Stimulated activated CD4-positive, alpha-beta T cell treated with anti-CD3 and anti-CD28 coated beads, Interleukin-1b, Interleukin-23, amount 100 ng/mL, for 4 hours (primary cell): ENCODE measurements around the gene CREBBP.

Source experiments
- DNase-seq, 2 donors: peaks; one replicate each; pipeline ENCODE4 v3.0.0-alpha.2; 2020; ENCODE audit warnings: low read depth in 2 of 2

CREBBP gene

DNA sequence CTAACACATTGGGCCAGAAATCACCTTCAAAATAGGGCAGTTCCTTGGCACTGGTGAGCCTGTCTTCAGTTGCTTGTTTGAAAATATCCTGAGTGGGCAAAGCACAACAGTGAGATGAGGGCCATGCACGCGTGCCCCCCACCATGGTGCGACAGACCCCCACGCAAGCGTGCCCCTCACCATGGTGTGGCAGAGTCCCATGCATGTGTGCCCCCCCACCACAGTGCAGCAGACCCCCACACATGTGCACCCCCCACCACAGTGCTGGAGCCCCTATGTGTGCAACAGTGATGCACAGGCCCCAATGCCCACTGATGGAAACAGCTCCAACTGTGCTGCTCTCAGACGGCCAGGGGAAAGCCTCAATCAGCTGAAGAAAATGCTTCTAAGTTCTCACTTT lies 144.4 kb downstream of the CREBBP start:
- no peak for DNase-seq

DNA sequence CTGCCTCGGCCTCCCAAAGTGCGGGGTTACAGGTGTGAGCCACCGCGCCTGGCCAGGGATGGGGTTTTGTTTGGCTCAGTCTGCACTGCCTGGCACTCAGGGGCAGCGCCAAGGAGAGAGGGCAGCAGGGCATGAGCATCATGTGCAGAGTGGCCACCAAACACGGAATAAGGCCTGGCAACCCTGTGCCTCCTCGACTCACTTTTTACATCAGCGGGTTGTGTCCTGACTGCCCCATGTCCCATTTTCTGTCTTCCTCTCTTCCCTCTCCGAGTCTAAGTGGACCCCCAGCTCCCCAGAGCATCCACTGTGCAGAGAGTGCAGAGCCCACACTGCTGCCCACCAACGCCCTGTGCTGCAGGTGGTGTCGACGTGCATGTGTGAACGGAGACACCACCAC lies 145.0 kb downstream of the CREBBP start:
- DNase-seq: no peak

DNA sequence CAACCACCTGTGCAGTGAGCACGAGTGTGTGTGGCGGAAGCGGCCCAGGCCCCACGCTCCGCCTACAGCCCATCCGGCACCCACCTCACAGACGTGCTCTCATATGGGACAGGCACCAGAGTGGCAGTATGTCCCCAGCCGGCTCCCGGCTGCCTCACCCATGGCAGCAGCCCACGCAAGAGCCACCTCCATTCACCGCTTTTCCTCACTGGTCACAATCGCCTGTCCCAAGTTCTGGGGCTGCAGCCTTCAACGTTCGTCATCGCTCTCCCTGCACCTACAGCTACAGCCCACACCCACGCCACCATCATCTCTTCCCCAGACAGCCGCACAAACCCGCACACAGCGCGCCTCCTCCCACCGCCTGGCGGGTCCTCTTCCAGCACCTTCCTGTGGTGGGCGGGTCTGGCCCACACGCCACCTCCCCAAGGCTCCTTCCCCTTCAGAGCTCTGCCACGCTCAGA lies 145.7 kb downstream of the CREBBP start:
- no peak for DNase-seq

DNA sequence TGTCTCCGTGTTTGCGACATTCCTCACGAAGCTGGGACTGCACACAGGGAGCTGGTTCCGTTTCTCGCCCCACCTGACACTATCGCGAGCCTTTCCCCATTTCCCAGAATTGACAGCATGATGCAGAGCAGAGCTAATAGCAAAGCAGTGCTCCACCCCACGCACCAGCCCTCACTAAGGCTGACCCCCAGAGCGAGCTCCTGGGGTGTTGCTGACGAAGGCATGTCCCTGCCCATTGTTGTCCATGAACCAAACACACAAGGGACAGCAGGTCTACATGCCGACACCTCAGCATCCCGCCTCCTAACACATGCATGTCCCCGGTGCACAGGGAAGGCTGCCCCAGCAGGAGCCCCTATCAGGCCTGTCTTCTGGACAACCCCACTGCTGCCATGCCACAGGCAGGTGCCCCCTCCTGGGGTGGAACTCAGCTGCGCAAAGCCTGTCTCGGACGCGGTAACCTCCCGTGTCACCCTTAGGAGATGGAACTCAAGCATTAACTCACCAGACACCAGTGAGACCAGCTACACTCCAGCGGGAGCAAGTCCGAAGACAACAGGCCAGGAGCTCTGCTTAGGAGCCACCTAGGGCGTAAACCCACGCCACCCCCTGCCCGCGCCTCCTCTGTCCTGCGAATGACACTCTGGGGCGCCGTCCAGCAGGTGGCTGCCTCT lies 146.3 kb downstream of the CREBBP start:
- DNase-seq: no peak

DNA sequence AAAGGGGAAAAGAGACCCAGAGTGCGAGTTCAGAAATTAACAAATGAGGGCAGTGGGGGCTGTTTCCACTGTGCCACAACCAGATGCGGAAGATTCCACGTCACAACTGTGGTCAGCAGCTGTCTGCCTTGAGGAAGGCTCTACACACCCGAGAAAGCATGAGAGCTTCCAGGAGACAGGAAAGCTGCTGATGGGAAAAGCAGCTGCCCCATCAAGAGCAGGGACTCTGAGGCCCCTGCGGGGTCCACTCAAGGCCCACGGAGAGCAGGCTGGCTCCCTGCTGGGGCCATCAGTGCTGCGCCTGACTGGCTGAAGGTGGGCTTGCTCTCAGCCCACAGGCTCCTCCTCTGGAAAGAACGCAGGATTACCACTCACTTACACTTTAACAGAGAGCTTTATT lies 148.3 kb downstream of the CREBBP start:
- no peak for DNase-seq

DNA sequence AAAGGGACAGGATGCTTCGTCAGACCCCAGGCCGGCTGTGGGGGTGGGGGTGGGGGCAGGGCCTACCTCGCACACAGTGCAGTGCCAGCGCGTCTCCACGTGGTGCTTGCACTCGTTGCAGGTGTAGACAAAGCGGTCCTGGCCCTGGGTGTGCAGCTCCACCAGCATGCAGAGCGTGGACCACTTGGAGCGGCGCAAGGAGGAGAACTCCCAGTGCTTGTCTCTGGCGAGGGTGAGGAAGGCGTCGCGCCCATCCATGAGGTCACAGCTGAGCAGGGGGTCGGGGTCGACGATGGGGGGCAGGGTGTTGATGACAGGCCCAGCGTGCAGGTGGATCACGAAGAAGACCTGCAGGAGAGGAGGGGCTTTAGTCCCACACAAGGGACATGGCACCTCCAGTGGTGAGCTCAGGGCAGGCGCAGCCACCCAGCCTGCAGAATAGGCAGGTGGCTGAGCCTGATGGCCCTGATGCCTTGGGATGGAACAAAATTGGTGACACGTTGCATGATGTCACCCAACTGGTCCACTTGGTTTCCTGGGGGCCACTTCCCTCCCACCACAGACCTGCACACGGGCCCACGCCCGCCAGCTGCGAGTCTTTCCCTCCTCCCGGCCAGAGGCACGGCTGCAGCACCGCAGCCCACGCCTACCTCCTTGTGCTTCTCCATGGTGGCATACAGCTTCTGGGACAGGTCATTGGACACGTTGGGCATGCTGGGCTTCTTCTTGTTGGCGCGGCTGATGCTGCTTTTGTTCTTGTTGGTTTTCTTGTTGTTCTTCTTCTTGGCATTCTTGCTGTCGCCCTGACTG lies 149.2 kb downstream of the CREBBP start:
- DNase-seq: no peak

DNA sequence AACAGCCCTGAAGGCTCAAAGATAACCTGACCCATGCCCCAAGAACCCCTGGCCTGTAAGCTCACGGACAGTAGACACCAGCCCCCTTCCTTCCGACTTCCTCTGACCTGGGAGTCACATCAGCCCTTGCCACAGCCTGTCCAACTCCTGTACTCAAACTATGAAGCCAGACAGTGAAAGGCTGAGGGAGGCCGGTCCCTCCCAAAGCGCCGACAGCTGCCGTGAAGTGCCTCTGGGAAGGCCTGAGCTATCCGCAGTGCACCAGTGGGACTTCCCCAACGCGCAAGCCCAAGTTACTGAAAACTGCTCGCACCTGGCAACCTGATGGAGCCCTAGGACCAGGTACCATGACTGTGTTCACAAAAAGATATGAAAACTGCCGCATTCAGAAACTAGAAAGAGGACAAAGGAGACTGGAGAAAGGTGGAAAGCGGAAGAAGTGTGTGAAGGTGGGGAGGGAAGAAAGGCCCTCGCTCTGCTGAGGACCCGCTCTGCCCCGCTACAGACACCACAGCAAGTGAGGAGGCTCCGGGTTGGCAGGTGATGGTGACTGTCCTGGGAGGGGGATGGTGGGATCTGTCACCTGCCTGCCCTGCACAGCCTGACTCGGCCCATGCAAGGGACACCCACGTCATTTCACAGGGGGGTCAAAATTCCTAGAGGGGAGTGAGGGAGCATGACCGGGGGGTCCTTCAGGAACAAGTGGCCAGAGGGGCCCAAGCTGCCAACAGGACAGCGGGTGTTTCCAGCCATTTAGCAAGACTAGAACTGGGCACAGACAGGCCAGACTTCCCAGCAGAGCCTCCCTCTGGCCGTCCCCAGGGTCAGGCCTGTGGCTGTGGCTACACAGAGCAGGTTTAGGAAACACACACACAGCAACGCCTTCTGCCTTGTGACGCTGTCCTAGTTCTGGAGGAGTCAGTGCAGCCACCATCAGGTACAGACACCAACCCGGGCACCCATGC lies 150.1 kb downstream of the CREBBP start:
- DNase-seq: no peak

DNA sequence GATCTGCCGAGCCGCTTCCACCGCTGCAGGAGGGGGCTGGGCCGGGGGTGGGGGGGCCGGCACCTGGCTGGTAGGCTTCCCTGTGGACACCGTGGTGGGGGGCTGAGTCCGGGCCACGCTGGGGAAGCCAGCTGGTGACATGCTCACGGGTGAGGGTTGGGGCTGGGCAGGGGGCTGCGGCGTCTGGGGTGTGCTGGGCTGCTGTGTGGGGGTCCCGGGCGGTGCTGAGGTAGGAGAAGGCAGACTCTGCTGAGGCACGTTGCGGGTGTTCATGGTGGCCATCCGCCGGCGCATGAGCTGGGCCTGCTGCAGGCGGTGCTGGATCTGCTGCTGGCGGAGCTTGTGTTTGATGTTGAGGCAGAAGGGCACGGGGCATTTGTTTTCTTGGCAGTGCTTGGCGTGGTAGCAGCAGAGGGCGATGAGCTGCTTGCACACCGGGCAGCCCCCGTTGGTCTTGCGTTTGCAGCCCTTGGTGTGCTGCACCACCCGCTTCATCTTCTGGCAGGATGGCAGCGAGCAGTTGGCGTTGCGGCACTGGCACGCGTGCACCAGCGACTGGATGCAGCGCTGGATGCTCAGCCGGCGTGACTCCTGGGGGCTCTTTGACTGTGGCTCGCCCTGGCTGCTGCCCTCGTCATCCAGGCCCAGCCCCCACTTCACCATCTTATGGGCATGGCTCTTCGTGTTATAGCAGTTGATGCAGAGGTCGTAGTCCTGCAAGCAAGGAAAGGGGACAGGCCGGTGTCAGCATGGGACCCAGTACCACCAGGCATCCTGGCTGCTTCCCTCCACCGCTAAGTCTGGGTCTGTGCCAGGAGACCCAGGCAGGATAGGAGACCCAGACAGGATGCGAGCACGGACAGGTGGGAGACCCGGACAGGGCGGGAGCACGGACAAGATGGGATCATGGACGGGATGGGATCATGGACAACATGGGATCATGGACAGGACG lies 151.1 kb downstream of the CREBBP start:
- DNase-seq: no peak

DNA sequence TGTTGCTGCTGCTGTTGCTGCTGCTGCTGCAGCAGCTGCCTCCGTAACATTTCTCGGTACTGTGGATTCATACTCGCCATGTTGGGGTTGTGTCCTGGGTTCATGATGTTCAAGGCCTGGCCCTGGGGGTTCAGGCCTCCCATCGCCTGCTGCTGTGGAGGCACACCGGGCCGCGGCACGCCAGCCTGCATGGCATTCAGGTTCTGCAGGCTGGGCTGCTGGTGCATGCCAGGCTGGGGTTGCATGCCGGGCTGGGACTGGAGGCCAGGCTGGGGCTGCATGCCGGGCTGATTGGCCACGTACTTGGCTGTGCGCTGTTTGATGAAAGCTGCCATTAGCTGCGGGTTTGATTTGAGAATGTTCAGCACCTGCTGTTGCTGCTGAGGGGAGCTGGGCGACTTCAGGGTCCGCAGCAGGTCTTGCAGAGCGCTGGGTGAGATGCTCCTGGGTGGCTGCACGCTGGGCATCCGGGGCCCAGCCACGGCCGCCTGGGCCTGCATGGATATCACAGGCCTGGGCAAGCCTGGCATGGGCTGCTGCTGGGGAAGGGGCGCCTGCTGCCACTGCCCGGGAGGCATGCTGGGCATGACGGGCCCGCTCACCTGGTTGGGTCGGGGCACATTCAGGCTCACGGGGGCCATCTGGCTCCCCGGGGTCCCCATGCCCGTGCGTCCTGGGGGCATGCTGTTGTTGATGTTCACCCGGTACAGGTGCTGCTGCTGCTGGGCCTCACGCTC lies 151.9 kb downstream of the CREBBP start:
- DNase-seq: no peak

DNA sequence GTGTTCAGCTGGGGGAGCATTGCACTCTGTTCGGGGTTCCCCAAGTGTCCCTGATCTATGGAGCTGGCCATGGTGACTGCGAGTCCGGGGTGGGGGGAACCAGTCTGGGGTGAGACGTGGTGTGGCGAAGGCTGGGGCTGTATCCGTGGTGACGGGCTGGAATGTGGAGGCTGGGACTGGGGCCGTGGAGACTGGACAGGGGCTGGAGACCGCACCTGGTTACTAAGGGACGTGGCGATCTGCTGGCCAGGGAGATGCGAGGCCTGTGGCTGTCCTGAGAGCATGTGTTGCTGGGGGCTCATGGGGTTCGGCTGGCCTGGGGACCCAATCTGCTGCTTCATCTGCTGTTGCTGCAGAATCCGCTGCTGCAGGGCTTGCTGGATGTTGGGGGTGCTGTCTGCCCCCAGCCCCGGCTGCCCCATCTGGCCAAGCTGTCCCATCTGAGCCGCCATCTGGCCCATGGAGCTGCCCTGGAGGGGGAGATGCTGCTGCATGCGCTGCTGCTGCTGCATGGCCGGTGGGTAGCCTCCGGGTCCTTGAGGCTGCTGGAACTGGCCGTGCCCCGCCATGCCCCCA lies 152.6 kb downstream of the CREBBP start:
- DNase-seq: no peak

DNA sequence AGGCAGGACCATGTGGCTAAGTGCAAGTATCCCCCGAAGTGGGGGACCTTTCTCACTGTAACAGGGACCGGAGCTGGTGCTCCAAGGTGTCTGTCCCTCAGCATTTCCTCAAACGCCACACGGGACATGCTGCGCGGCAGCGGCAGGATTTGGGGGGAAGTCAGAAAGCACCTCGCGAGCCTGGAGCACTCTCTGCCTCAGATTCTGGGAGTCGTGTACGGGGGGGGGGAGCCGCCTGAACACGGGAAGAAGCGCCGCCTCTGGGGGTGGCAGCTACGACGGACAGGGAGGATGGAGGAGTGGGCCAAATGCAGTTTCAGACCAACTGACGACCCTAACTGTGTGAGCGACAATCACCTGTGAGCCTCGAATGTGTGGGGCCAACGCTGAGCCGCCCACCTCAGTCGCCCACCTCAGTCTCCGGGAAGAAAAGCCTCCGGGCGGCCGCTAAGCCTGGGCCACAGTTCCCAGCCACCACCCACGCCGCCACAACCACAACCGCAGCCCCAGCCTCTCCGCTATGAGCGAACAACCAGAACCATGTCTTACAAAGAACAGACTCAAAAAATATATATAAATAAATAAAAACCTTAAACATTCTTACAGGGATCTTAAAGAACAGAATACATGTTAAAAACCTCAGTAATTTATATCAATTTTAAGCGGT lies 154.4 kb downstream of the CREBBP start:
- DNase-seq: no peak

DNA sequence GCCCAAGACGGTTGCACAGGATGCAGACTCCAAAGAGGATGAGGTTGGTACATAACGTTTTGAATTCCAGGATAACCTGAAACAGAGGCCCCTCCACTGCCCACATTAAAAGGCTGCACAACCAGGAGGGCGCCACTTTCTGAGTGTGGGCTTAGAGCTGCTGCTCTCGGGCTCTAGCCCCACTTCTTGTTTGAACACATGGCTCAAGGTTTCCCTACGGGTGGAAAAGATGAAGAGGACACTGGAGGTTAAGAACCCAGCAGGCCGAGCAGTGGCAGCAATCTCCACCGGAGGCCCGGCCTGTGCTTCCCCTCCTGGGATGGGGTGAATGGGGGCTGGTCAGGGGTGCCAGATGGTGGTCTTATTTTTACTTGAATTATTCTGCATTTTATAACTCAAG lies 155.2 kb downstream of the CREBBP start:
- no peak for DNase-seq

DNA sequence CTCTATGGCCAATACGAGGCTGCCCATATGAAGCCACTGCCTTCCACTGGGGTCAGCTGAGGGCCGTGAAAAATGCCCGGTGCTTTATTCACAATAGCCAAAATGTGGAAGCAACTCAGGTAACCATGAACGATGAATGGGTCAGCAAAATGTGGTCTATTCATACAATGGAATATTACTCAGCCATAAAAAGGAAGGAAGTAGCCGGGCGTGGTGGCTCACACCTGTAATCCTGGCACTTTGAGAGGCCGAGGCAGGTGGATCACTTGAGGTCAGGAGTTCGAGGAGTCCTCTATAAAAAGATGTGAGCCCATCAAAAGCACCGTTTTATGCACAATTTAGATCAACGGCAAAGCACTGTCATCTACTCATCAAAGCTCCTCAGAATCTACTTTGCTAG lies 158.0 kb downstream of the CREBBP start:
- no peak for DNase-seq

DNA sequence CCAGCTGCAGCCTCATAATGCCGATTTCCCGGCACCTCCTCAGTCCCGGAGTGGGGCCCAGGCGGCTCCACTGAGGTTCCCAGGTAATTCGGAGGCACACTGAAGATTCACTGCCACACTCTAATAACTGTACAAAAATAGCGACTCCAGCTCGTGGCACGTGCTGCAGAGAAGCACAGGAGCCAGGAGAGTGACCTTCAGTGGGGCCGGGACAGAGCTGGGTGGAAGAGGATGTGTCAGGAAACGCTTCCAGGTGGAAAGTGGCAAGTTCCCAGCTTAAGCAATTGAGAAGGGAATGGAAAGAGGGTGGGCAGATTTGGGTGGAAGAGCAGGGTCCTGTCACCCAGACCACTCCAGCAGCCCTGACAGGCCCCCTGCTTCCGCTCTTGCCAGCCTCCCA lies 160.1 kb downstream of the CREBBP start:
- no peak for DNase-seq

DNA sequence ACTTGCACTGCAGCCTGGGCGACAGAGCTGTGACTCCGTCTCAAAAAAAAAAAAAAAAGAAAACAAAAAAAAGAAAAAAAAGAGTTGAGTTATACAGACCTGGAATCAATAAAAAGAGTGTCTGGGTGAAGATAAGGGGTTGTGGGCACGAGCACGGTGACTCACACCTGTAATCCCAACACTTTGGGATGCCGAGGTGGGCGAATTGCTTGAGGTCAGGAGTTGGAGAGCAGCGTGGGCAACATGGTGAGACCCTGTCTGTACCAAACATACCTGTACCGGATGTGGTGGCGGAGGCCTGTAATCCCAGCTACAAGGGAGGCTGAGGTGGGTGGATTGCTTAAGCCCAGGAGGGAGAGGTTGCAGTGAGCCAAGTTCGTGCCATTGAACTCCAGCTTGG lies 161.9 kb downstream of the CREBBP start:
- no peak for DNase-seq

DNA sequence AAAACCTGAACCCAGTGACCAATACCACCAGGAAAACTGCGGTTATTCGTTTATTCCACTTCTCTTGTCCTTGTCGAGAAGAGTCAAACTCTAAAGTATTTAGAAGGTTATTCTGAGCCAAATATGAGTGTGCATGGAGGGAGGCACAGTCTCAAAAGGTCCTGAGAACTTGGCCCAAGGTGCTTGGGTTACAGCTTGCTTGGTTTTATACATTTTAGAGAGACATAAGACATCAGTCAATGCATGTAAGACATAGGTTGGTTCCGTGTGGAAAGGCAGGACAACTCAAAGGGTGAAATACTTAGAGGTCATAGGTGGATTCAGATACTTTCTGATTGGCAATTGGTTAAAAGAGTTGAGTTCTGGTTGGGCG lies 162.5 kb downstream of the CREBBP start:
- DNase-seq: no peak

DNA sequence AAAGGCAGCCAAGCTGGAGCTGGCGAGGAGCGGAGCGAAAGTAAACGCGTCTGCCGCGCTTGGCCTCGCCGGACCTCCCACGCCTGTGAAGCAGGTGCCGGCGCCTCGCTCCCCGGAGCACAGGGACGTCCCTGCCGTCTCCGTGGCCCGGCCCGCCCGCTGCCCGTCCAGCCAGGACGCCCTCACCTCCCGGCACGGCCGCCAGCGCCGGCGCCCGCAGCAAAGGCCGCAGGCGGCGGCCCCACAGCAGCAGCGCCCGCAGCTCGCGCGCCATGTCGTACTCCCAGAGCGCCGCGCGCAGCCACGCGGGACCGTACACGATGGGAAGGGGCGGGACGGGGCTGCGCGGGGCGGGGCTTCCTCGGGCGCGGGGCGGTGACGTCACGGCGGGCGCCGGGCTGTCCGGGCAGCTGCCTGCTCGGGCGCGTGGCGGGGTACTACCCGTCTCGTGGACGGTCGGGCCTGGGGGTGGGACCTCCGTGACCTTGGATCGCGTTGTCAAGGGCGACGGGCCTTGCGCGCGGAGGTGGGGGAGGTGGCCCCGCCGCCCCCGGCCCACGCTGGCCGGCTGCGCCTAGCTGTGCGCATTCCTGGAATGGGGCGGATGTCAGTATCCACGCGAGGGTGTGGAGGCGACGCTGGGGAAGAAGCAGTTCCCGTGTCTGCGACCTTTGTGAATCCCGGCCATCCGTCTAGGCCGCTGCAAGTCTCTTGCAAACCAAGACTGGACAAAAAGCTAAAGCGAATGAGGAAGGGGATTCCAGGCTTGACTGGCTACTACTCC lies 163.1 kb downstream of the CREBBP start, which contains the start of gene TRAP1:
TRAP1 (minus strand) TSS at position 290 of the 784 bp plus-strand sequence; CDS start at position 274, 16 bp downstream.
- peak; percentile 94 for DNase-seq

DNA sequence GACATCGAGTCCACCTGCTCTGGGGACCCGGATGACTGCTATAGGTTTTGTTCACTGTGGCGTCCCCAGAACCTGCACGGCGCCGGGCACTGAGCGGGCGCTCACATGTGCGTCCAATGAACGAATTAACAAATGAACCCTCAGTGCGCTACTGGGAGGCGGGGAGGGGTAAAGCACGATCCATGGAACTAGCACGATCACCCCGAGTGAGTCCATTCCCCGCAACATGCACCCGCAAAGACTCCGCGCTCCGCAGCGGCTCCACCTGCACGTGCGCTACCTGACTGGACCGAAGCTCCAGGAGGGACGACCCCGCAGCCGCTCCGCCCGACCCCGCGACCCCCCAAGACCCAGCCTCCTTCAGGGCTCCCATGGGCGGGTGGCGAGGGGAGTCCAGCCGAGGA lies 163.7 kb downstream of the CREBBP start:
- peak; percentile 23 to 40 for DNase-seq

DNA sequence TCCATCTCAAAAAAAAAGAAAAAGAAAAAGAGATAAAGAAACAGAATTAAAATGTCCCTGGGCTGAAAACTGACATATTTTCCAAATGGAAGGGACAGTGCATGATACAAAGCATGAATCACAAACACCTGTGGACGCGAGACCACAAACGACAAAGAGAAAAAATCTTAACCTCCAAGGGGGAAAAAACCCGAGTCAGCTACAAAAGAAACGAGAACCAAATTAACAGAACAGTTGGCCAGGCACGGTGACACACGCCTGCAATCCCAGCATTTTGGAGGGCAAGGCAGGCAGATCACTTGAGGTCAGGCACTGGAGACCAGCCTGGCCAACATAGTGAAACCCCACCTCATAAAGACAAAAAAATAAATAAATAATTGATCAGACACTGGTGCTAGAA lies 165.1 kb downstream of the CREBBP start:
- no peak for DNase-seq
